Activated CD4-positive, alpha-beta memory T cell treated with anti-CD3 and anti-CD28 coated beads for 36 hours (primary cell): ENCODE data around the gene POLG. TPM values are rescaled to one million over a fixed set of nuclear protein-coding genes. Genes with fewer than 3 reads are reported as not detected.

Experiments used
- CTCF ChIA-PET: fragments of 350-600 bp; sonication (Branson Sonifier 250); formaldehyde crosslinking; loops from one replicate; lab custom pipeline; 2021; ENCODE audit warnings: antibody characterized with exemption, inconsistent platforms; lab: Charles Lee
- POLR2A ChIA-PET: fragments of 350-600 bp; sonication (Branson Sonifier 250); formaldehyde crosslinking; loops from one replicate; lab custom pipeline; 2021; ENCODE audit warnings: antibody characterized with exemption; lab: Charles Lee
- DNase-seq: peaks from one replicate; pipeline ENCODE4 v3.0.0-alpha.2; 2020
- H3K27ac Mint-ChIP-seq: one replicate; pipeline ENCODE4 v1.8.0; 2021; ENCODE audit warnings: mixed read lengths
- H3K27me3 Mint-ChIP-seq: one replicate; pipeline ENCODE4 v1.8.0; 2021; ENCODE audit warnings: mixed read lengths
- H3K36me3 Mint-ChIP-seq: one replicate; pipeline ENCODE4 v1.8.0; 2021; ENCODE audit warnings: mixed read lengths
- H3K4me1 Mint-ChIP-seq: one replicate; pipeline ENCODE4 v1.8.0; 2021; ENCODE audit warnings: low read depth, mixed read lengths
- H3K4me3 Mint-ChIP-seq: one replicate; pipeline ENCODE4 v1.8.0; 2021; ENCODE audit warnings: mild to moderate bottlenecking, mixed read lengths
- H3K9me3 Mint-ChIP-seq: one replicate; pipeline ENCODE4 v1.8.0; 2021; ENCODE audit warnings: mixed read lengths
- intact Hi-C: fragments of 100-400 bp; cut with micrococcal nuclease; formaldehyde crosslinking; loops from one replicate; pipeline ENCODE4 v1.15.1; 2023
- total RNA-seq, 2 experiments: library from RNA; stranded (reverse); gene quantifications; one replicate each; pipeline ENCODE4 v1.2.3, GENCODE V29; 2021

POLG gene
- total RNA-seq, 2 experiments from 2014 or later: 94.8 to 97.4 TPM

GRCh38 chr15:89361451-89362202 is 27.0 kb upstream of the POLG start:
- ChIA-PET POLR2A (no interaction called here), CTCF (interaction anchor here (1.0 to 10.8 kb wide), 4 partner anchors 11 to 69 kb away, joined by 3 to 130 read pairs (median 38); no protein-coding TSS in a partner anchor)
- peak; percentile 73 for DNase-seq
- intact Hi-C loops: no loop called here
- Mint-ChIP-seq H3K4me1 (peaks cover 7% of the 10 kb centered on the region), H3K36me3 (no peaks in the 10 kb centered on the region), H3K4me3 (no peak overlapping the region), H3K27me3 (peaks cover 81% of the 10 kb centered on the region), H3K9me3 (no peaks in the 10 kb centered on the region), H3K27ac (no peak overlapping the region)

- DNase-seq: no peak
- Mint-ChIP-seq H3K27ac (no peak overlapping the region), H3K4me3 (no peak overlapping the region), H3K4me1 (peaks cover 5% of the 10 kb centered on the region), H3K9me3 (no peaks in the 10 kb centered on the region), H3K36me3 (no peaks in the 10 kb centered on the region), H3K27me3 (peaks cover 78% of the 10 kb centered on the region)
- ChIA-PET CTCF (interaction anchor here (0.6 to 10.8 kb wide), 22 partner anchors 8 to 215 kb away, joined by 3 to 185 read pairs (median 32); partner anchors contain the start of genes POLG and TICRR), POLR2A (no interaction called here)
- intact Hi-C loops: no loop called here
These were observed 25.8 kb upstream of the POLG start for GRCh38 chr15:89360294-89360971.

GRCh38 chr15:89359471-89360293 is 25.1 kb upstream of the POLG start:
- intact Hi-C loops: loop anchor here (2.0 kb wide), 1 partner anchor 41 kb away; no protein-coding TSS in a partner anchor
- H3K36me3 Mint-ChIP-seq: no peaks in the 10 kb centered on the region
- POLR2A ChIA-PET: no interaction called here
- peaks cover 74% of the 10 kb centered on the region for H3K27me3 Mint-ChIP-seq
- DNase-seq: no peak
- H3K4me3 Mint-ChIP-seq: peak overlapping the region; percentile 29
- H3K9me3 Mint-ChIP-seq: no peaks in the 10 kb centered on the region
- CTCF ChIA-PET: interaction anchor here (0.6 to 10.8 kb wide), 39 partner anchors 9 to 531 kb away, joined by 3 to 185 read pairs (median 6); partner anchors contain the start of genes POLG and TICRR
- H3K4me1 Mint-ChIP-seq: peaks cover 5% of the 10 kb centered on the region
- H3K27ac Mint-ChIP-seq: no peak overlapping the region

- no peak overlapping the region for H3K27ac Mint-ChIP-seq
- peaks cover 72% of the 10 kb centered on the region for H3K27me3 Mint-ChIP-seq
- DNase-seq: peak; percentile 89
- peaks cover 5% of the 10 kb centered on the region for H3K4me1 Mint-ChIP-seq
- H3K4me3 Mint-ChIP-seq: peak overlapping the region; percentile 76
- CTCF ChIA-PET: interaction anchor here (0.7 to 10.8 kb wide), 42 partner anchors 10 to 532 kb away, joined by 3 to 185 read pairs (median 6); partner anchors contain the start of genes POLG and TICRR
- H3K9me3 Mint-ChIP-seq: no peaks in the 10 kb centered on the region
- intact Hi-C loops: loop anchor here (1.0 to 2.0 kb wide), 3 partner anchors 42 to 71 kb away; no protein-coding TSS in a partner anchor
- H3K36me3 Mint-ChIP-seq: no peaks in the 10 kb centered on the region
- POLR2A ChIA-PET: no interaction called here
These were observed 24.3 kb upstream of the POLG start for GRCh38 chr15:89358755-89359439.

- Mint-ChIP-seq H3K9me3 (no peaks in the 10 kb centered on the region), H3K27ac (no peak overlapping the region), H3K4me1 (peaks cover 5% of the 10 kb centered on the region), H3K4me3 (peak overlapping the region; percentile 76), H3K27me3 (peaks cover 69% of the 10 kb centered on the region), H3K36me3 (no peaks in the 10 kb centered on the region)
- CTCF ChIA-PET: interaction anchor here (0.7 to 10.8 kb wide), 36 partner anchors 10 to 533 kb away, joined by 3 to 185 read pairs (median 8); partner anchors contain the start of gene POLG
- POLR2A ChIA-PET: no interaction called here
- no peak for DNase-seq
- intact Hi-C loops: loop anchor here (1.0 to 2.0 kb wide), 3 partner anchors 42 to 72 kb away; no protein-coding TSS in a partner anchor
These were observed 23.8 kb upstream of the POLG start for GRCh38 chr15:89358435-89358754.

GRCh38 chr15:89356634-89357298 is 22.1 kb upstream of the POLG start:
- peak; percentile 39 for DNase-seq
- Mint-ChIP-seq H3K4me1 (peaks cover 3% of the 10 kb centered on the region), H3K36me3 (no peaks in the 10 kb centered on the region), H3K27ac (no peak overlapping the region), H3K9me3 (no peaks in the 10 kb centered on the region), H3K27me3 (peaks cover 67% of the 10 kb centered on the region), H3K4me3 (no peak overlapping the region)
- ChIA-PET POLR2A (no interaction called here), CTCF (interaction anchor here (0.8 to 10.8 kb wide), 16 partner anchors 12 to 197 kb away, joined by 3 to 185 read pairs (median 39); partner anchors contain the start of gene POLG)
- intact Hi-C loops: no loop called here

- intact Hi-C loops: no loop called here
- ChIA-PET CTCF (interaction anchor here (1.0 to 10.8 kb wide), 3 partner anchors 9 to 64 kb away, joined by 3 to 130 read pairs (median 4); no protein-coding TSS in a partner anchor), POLR2A (interaction anchor here (0.6 kb wide), 2 partner anchors 9 to 10 kb away, joined by 3 read pairs; no protein-coding TSS in a partner anchor)
- Mint-ChIP-seq H3K27ac (no peak overlapping the region), H3K36me3 (no peaks in the 10 kb centered on the region), H3K27me3 (peaks cover 43% of the 10 kb centered on the region), H3K4me3 (no peak overlapping the region), H3K9me3 (no peaks in the 10 kb centered on the region), H3K4me1 (peaks cover 8% of the 10 kb centered on the region)
- no peak for DNase-seq
These were observed 19.4 kb upstream of the POLG start for GRCh38 chr15:89353991-89354390.

- intact Hi-C loops: no loop called here
- Mint-ChIP-seq H3K36me3 (no peaks in the 10 kb centered on the region), H3K27ac (no peak overlapping the region), H3K4me1 (peaks cover 11% of the 10 kb centered on the region), H3K9me3 (no peaks in the 10 kb centered on the region), H3K4me3 (no peak overlapping the region), H3K27me3 (peaks cover 36% of the 10 kb centered on the region)
- CTCF ChIA-PET: no interaction called here
- POLR2A ChIA-PET: no interaction called here
- no peak for DNase-seq
These were observed 17.9 kb upstream of the POLG start for GRCh38 chr15:89352476-89352875.

GRCh38 chr15:89349206-89349558 is 14.6 kb upstream of the POLG start:
- Mint-ChIP-seq H3K36me3 (peaks cover 1% of the 10 kb centered on the region), H3K4me1 (peaks cover 11% of the 10 kb centered on the region), H3K9me3 (no peaks in the 10 kb centered on the region), H3K27ac (peak overlapping the region; percentile 55), H3K4me3 (no peak overlapping the region), H3K27me3 (peaks cover 18% of the 10 kb centered on the region)
- POLR2A ChIA-PET: no interaction called here
- DNase-seq: peak; percentile 25
- intact Hi-C loops: no loop called here
- CTCF ChIA-PET: interaction anchor here (2.7 kb wide), 1 partner anchor 10 kb away, joined by 34 read pairs; no protein-coding TSS in a partner anchor

GRCh38 chr15:89346516-89347231 is 12.1 kb upstream of the POLG start:
- DNase-seq: no peak
- Mint-ChIP-seq H3K27me3 (peaks cover 8% of the 10 kb centered on the region), H3K4me3 (no peak overlapping the region), H3K4me1 (peaks cover 11% of the 10 kb centered on the region), H3K36me3 (peaks cover 1% of the 10 kb centered on the region), H3K9me3 (no peaks in the 10 kb centered on the region), H3K27ac (no peak overlapping the region)
- CTCF ChIA-PET: interaction anchor here (0.8 to 5.0 kb wide), 2 partner anchors 12 to 63 kb away, joined by 3 to 44 read pairs; no protein-coding TSS in a partner anchor
- intact Hi-C loops: no loop called here
- POLR2A ChIA-PET: no interaction called here
